ENCODE results near the gene CLRN3. TPM values are rescaled to one million over a fixed set of nuclear protein-coding genes. Genes with fewer than 3 reads are reported as not detected.

CLRN3 gene
- total RNA-seq, 1 donor from 2014 or later = not detected

GRCh38 chr10:127908106-127908958 lies 15.6 kb upstream of the CLRN3 start:
- POLR2A ChIA-PET = interaction anchor here (0.6 kb wide), 1 partner anchor 14 kb away, joined by 3 read pairs; no protein-coding TSS in a partner anchor
- ATAC-seq (ENCODE audit: low read depth) (no peak), DNase-seq (no peak)
- Mint-ChIP-seq H3K9me3 (no peaks in the 10 kb centered on the region), H3K27me3 (peaks cover 45% of the 10 kb centered on the region), H3K4me1 (no peaks in the 10 kb centered on the region), H3K36me3 (ENCODE audit: low read depth) (no peaks in the 10 kb centered on the region), H3K27ac (no peak overlapping the region), H3K4me3 (peak overlapping the region; percentile 29)
- intact Hi-C loops (cut with micrococcal nuclease) = no loop called here
- TF ChIP-seq, protein P1, sequence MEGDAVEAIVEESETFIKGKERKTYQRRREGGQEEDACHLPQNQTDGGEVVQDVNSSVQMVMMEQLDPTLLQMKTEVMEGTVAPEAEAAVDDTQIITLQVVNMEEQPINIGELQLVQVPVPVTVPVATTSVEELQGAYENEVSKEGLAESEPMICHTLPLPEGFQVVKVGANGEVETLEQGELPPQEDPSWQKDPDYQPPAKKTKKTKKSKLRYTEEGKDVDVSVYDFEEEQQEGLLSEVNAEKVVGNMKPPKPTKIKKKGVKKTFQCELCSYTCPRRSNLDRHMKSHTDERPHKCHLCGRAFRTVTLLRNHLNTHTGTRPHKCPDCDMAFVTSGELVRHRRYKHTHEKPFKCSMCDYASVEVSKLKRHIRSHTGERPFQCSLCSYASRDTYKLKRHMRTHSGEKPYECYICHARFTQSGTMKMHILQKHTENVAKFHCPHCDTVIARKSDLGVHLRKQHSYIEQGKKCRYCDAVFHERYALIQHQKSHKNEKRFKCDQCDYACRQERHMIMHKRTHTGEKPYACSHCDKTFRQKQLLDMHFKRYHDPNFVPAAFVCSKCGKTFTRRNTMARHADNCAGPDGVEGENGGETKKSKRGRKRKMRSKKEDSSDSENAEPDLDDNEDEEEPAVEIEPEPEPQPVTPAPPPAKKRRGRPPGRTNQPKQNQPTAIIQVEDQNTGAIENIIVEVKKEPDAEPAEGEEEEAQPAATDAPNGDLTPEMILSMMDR (IDR thresholded peaks at IDR 0.05) = no peak
- CTCF ChIA-PET = interaction anchor here (0.9 to 3.1 kb wide), 2 partner anchors 104 to 161 kb away, joined by 3 to 12 read pairs; no protein-coding TSS in a partner anchor

DNA sequence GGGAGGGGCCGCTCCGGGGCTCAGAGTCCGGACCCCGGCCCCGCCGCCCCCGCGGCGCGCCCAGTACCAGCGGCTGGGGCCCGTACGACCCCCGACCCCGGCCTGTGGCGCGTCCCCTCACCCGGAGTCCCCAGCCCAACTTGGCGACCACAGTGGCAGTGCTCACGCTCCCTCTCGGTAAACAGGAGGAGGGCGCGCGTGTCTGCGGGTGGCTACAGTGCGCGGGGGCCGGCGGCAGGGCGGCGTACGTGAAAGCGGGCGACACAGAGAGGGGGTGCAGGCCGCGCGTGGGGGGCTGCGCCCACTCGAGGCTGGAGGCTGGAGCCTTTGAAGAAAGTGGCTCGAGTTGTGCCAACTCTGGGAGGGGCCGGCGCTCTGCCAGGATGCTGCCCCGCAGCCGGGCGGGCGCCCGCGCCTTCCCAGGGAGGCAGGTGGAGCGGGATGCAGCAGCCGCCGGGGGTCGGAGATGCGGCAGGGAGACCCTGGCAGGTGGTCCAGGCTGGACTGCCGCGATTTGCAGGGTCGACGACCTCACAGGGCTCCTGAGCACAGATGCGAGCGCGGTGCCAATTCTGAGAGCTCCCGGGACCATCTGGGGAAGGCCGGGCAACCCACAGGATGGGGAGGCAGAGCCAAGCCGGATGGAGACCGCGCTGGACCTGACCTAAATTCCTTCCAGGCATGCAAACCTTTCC lies 14.8 kb upstream of the CLRN3 start:
- Mint-ChIP-seq H3K36me3 (ENCODE audit: low read depth) (no peaks in the 10 kb centered on the region), H3K9me3 (no peaks in the 10 kb centered on the region), H3K27me3 (peaks cover 47% of the 10 kb centered on the region), H3K4me1 (no peaks in the 10 kb centered on the region), H3K4me3 (peak overlapping the region; percentile 29), H3K27ac (no peak overlapping the region)
- TF ChIP-seq, protein P1 (IDR thresholded peaks at IDR 0.05) = no peak
- ChIA-PET POLR2A (interaction anchor here (0.6 kb wide), 1 partner anchor 15 kb away, joined by 3 read pairs; no protein-coding TSS in a partner anchor), CTCF (interaction anchor here (0.9 to 3.3 kb wide), 7 partner anchors 103 to 244 kb away, joined by 3 to 36 read pairs (median 10); no protein-coding TSS in a partner anchor)
- DNase-seq = peak; percentile 22
- no peak for ATAC-seq (ENCODE audit: low read depth)
- intact Hi-C loops (cut with micrococcal nuclease) = loop anchor here (1.0 to 2.0 kb wide), 2 partner anchors 243 to 305 kb away; no protein-coding TSS in a partner anchor

DNA sequence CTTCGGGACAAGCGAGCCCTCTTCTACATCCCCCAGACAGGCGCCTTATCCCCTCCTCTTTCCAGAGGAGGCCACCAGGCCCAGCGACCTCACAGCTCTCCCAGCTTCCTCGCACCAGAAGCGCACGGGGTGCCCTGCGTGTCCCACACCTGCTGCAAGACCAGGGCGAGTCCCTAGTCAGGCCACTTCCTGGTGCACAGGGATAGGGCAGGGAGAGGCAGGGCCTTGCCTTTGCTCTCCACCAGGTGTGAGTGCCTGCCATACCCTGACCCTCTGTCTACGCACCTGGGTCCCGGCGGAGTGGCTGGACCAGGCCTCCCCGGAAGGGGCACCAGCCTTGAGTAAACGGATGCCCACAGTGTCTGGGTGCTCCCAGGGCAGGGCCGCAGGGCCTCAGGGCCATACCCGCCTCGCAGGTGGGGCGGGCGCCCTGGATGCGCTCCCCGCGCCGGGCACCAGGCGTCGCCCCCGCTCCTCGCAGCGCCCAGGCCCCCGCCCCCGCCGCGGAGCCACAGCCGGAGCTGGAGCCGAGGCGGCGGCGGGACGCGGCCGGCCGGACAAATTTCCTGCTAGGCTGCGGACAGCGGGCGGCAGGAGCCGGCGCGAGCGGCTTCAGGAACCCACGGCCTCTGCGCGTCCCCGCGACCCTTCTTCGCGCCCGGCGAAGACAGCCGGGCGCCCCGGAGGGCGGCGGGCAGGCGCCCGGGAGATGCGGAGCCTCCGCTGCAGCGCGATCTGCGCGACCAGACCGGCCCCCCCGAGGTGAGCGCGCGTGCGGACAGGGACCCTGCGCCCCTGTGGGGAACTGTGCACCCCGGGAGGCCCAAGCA lies 14.0 kb upstream of the CLRN3 start, which contains the start of gene PTPRE:
Gene PTPRE (plus strand): TSS at position 556 of the 830 bp plus-strand sequence. CDS start 133,779 bp downstream, outside the sequence.
- peak; percentile 98 for ATAC-seq (ENCODE audit: low read depth)
- ChIA-PET CTCF (interaction anchor here (0.9 to 3.3 kb wide), 6 partner anchors 104 to 244 kb away, joined by 3 to 36 read pairs (median 8); no protein-coding TSS in a partner anchor), POLR2A (no interaction called here)
- TF ChIP-seq, protein P1 (IDR thresholded peaks at IDR 0.05) = no peak
- Mint-ChIP-seq H3K9me3 (no peaks in the 10 kb centered on the region), H3K4me1 (no peaks in the 10 kb centered on the region), H3K27ac (no peak within 1 kb of the TSS), H3K36me3 (ENCODE audit: low read depth) (no peaks in the 10 kb centered on the region), H3K4me3 (peak within 1 kb of the TSS; percentile 29), H3K27me3 (peaks cover 47% of the 10 kb centered on the region)
- intact Hi-C loops (cut with micrococcal nuclease) = loop anchor here (1.0 to 2.0 kb wide), 6 partner anchors 105 to 306 kb away; no protein-coding TSS in a partner anchor
- peak; percentile 71 for DNase-seq

DNA sequence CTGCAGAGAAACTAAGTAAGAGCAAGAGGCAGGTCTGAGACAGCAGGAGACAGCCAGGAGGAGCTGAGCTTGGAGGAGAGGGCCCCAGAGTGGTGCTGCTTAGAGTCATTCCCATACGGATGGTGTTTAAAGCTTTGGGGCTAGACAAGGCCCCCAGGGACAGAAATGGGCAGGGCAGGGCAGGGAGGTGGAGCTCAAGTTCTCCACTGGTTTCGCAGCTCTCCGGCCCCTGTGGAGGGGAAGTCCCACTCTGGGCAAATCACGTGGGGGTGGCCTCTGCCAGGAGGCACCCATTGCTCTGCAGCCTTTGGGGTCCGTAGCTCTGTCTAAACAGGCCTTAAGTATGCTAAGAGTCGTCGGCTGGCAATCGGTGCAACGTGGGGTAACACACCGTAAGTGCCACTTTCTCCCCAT lies 13.1 kb upstream of the CLRN3 start:
- Mint-ChIP-seq H3K27ac (no peak overlapping the region), H3K4me1 (no peaks in the 10 kb centered on the region), H3K36me3 (ENCODE audit: low read depth) (no peaks in the 10 kb centered on the region), H3K9me3 (no peaks in the 10 kb centered on the region), H3K4me3 (no peak overlapping the region), H3K27me3 (peaks cover 48% of the 10 kb centered on the region)
- TF ChIP-seq, protein P1 (IDR thresholded peaks at IDR 0.05) = no peak
- ChIA-PET CTCF (interaction anchor here (1.3 to 3.3 kb wide), 3 partner anchors 105 to 164 kb away, joined by 10 to 36 read pairs (median 27); no protein-coding TSS in a partner anchor), POLR2A (no interaction called here)
- intact Hi-C loops (cut with micrococcal nuclease) = loop anchor here (1.0 to 2.0 kb wide), 5 partner anchors 105 to 307 kb away; no protein-coding TSS in a partner anchor
- DNase-seq (no peak), ATAC-seq (ENCODE audit: low read depth) (no peak)

All from activated B cell treated with CpG ODN at 0.5 μM for 24 hours (primary cell).